ENCODE data around the gene NCAM2.

Gene NCAM2

GRCh38 chr21:21295303-21295702 lies 297.1 kb downstream of the NCAM2 start:
- H3K4me3 ChIP-seq (ENCODE audit: control insufficient read depth, low read depth, low read length) = no peak overlapping the region
- DNase-seq (ENCODE audit: low read depth) = no peak
- TF ChIP-seq, protein P1, sequence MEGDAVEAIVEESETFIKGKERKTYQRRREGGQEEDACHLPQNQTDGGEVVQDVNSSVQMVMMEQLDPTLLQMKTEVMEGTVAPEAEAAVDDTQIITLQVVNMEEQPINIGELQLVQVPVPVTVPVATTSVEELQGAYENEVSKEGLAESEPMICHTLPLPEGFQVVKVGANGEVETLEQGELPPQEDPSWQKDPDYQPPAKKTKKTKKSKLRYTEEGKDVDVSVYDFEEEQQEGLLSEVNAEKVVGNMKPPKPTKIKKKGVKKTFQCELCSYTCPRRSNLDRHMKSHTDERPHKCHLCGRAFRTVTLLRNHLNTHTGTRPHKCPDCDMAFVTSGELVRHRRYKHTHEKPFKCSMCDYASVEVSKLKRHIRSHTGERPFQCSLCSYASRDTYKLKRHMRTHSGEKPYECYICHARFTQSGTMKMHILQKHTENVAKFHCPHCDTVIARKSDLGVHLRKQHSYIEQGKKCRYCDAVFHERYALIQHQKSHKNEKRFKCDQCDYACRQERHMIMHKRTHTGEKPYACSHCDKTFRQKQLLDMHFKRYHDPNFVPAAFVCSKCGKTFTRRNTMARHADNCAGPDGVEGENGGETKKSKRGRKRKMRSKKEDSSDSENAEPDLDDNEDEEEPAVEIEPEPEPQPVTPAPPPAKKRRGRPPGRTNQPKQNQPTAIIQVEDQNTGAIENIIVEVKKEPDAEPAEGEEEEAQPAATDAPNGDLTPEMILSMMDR (IDR thresholded peaks at IDR 0.05; ENCODE audit: control insufficient read depth, insufficient read depth, low read depth, low read length, missing control alignments) = no peak

DNA sequence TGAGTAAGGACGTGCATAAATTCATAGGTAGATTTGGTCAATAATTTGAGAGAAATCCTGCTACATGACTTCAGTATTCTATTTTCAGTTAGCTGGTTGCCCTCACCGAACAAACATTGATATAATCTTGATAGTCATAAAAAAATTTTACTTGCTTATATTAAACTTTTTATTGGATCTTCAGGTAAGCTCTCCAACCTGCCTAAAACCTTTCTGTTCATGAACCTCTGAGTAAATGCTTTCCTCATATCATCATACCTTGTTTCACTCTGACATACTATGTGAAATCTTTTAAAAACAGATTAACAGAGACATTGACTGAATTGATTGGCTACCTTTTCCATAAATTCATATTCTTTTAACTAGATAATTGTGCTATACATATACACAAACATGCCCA lies 299.0 kb downstream of the NCAM2 start:
- no peak for DNase-seq (ENCODE audit: low read depth)
- H3K4me3 ChIP-seq (ENCODE audit: control insufficient read depth, low read depth, low read length) = no peak overlapping the region
- TF ChIP-seq, protein P1 (IDR thresholded peaks at IDR 0.05; ENCODE audit: control insufficient read depth, insufficient read depth, low read depth, low read length, missing control alignments) = no peak

GRCh38 chr21:21301013-21301412 lies 302.8 kb downstream of the NCAM2 start:
- TF ChIP-seq, protein P1 (IDR thresholded peaks at IDR 0.05; ENCODE audit: control insufficient read depth, insufficient read depth, low read depth, low read length, missing control alignments) = no peak
- no peak for DNase-seq (ENCODE audit: low read depth)
- no peak overlapping the region for H3K4me3 ChIP-seq (ENCODE audit: control insufficient read depth, low read depth, low read length)

- no peak overlapping the region for H3K4me3 ChIP-seq (ENCODE audit: control insufficient read depth, low read depth, low read length)
- TF ChIP-seq, protein P1 (IDR thresholded peaks at IDR 0.05; ENCODE audit: control insufficient read depth, insufficient read depth, low read depth, low read length, missing control alignments) = no peak
- no peak for DNase-seq (ENCODE audit: low read depth)
Measured at GRCh38 chr21:21309510-21309909, 311.3 kb downstream of the NCAM2 start.

- DNase-seq (ENCODE audit: low read depth) = no peak
- TF ChIP-seq, protein P1 (IDR thresholded peaks at IDR 0.05; ENCODE audit: control insufficient read depth, insufficient read depth, low read depth, low read length, missing control alignments) = no peak
Measured at GRCh38 chr21:21324297-21324696, 326.1 kb downstream of the NCAM2 start.

GRCh38 chr21:21332492-21332891 lies 334.3 kb downstream of the NCAM2 start:
- TF ChIP-seq, protein P1 (IDR thresholded peaks at IDR 0.05; ENCODE audit: control insufficient read depth, insufficient read depth, low read depth, low read length, missing control alignments) = no peak
- H3K4me3 ChIP-seq (ENCODE audit: control insufficient read depth, low read depth, low read length) = no peak overlapping the region
- no peak for DNase-seq (ENCODE audit: low read depth)

More at GRCh38 chr21:21324297-21324696, 326.1 kb downstream of the NCAM2 start:
- H3K4me3 ChIP-seq (ENCODE audit: control insufficient read depth, low read depth, low read length) = no peak overlapping the region

DNA sequence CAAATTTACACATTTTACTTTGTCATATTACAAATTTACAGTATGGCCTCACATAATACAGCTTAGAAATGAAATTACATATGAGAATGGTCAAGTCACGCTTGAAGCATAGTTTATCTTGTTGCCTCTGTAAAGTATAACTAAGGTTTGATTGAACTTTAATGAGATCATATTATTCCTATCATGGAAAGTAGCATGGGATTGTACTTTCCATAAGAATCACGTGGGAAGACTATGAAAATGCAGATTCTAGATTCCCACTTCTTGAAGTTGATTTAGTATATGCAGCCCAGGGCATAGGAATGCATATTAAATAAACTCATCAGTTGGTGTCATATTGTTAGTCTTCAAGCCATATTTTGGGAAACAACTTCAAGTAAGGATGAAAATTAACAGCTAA lies 342.8 kb downstream of the NCAM2 start:
- no peak for DNase-seq (ENCODE audit: low read depth)
- H3K4me3 ChIP-seq (ENCODE audit: control insufficient read depth, low read depth, low read length) = no peak overlapping the region
- TF ChIP-seq, protein P1 (IDR thresholded peaks at IDR 0.05; ENCODE audit: control insufficient read depth, insufficient read depth, low read depth, low read length, missing control alignments) = no peak

Measured in AG09309 (cell line).